H9 (cell line): Measurements from ENCODE around the gene DAAM2. TPM values are rescaled to one million over a fixed set of nuclear protein-coding genes. Genes with fewer than 3 reads are reported as not detected.
A peak's percentile ranks its signal among the peaks of the same experiment; 100 is the strongest.

Source experiments
- DNase-seq: peaks from one replicate; pipeline ENCODE4 v3.0.0-alpha.2; 2017
- H2AFZ ChIP-seq: one replicate; pipeline ENCODE4 v1.6.1; 2013; ENCODE audit warnings: mild to moderate bottlenecking, low read length, control low read depth, moderate library complexity
- H2AK5ac ChIP-seq: 2 replicates; pipeline ENCODE4 v1.6.1; 2013; ENCODE audit warnings: low read length, control low read depth, mixed read lengths; ENCODE audit not compliant: insufficient read length
- H2BK120ac ChIP-seq: one replicate; pipeline ENCODE4 v1.6.1; 2013; ENCODE audit warnings: low read depth, mild to moderate bottlenecking, low read length, control low read depth, inconsistent platforms; ENCODE audit not compliant: poor library complexity, severe bottlenecking
- H2BK12ac ChIP-seq: 2 replicates; pipeline ENCODE4 v1.6.1; 2013; ENCODE audit warnings: low read length, control low read depth, mixed read lengths, low read depth; ENCODE audit not compliant: insufficient read length
- H2BK15ac ChIP-seq: 2 replicates; pipeline ENCODE4 v1.6.1; 2013; ENCODE audit warnings: low read depth, low read length, control low read depth
- H2BK20ac ChIP-seq: one replicate; pipeline ENCODE4 v1.6.1; 2013; ENCODE audit warnings: low read depth, mild to moderate bottlenecking, low read length, control low read depth, inconsistent platforms; ENCODE audit not compliant: poor library complexity, severe bottlenecking
- H2BK5ac ChIP-seq: 2 replicates; pipeline ENCODE4 v1.6.1; 2013; ENCODE audit warnings: low read length, control low read depth, mixed read lengths; ENCODE audit not compliant: insufficient read length
- H3K14ac ChIP-seq: 2 replicates; pipeline ENCODE4 v1.6.1; 2013; ENCODE audit warnings: low read length, control low read depth; ENCODE audit not compliant: insufficient read depth
- H3K18ac ChIP-seq: 2 replicates; pipeline ENCODE4 v1.6.1; 2013; ENCODE audit warnings: low read depth, mild to moderate bottlenecking, mixed read lengths, low read length, control low read depth; ENCODE audit not compliant: insufficient read length
- H3K23ac ChIP-seq: 2 replicates; pipeline ENCODE4 v1.6.1; 2013; ENCODE audit warnings: low read length, control low read depth, mixed read lengths, low read depth; ENCODE audit not compliant: insufficient read length
- H3K23me2 ChIP-seq: 2 replicates; pipeline ENCODE4 v1.6.1; 2013; ENCODE audit warnings: low read depth, mild to moderate bottlenecking, mixed read lengths, low read length, control low read depth; ENCODE audit not compliant: insufficient read length, poor library complexity, severe bottlenecking
- H3K27ac ChIP-seq: 2 replicates; pipeline ENCODE4 v1.5.1; 2013; ENCODE audit warnings: low read length, control low read depth, mixed read lengths, low read depth; ENCODE audit not compliant: insufficient read length
- H3K27me3 ChIP-seq: 2 replicates; pipeline ENCODE4 v1.6.1; 2013; ENCODE audit warnings: low read length, control low read depth, inconsistent platforms; ENCODE audit not compliant: insufficient read depth
- H3K4ac ChIP-seq: 2 replicates; pipeline ENCODE4 v1.6.1; 2013; ENCODE audit warnings: low read depth, mild to moderate bottlenecking, control low read depth, inconsistent platforms, low read length, moderate library complexity
- H3K4me1 ChIP-seq: 2 replicates; pipeline ENCODE4 v1.6.1; 2013; ENCODE audit warnings: low read length, control low read depth, inconsistent platforms; ENCODE audit not compliant: insufficient read depth
- H3K4me2 ChIP-seq: 2 replicates; pipeline ENCODE4 v1.6.1; 2013; ENCODE audit warnings: low read length, control low read depth, mixed read lengths; ENCODE audit not compliant: insufficient read length, insufficient read depth
- H3K56ac ChIP-seq: 2 replicates; pipeline ENCODE4 v1.6.1; 2013; ENCODE audit warnings: low read depth, mild to moderate bottlenecking, mixed read lengths, low read length, control low read depth; ENCODE audit not compliant: insufficient read length
- H3K79me1 ChIP-seq: 2 replicates; pipeline ENCODE4 v1.6.1; 2013; ENCODE audit warnings: low read depth, mild to moderate bottlenecking, moderate library complexity, low read length, control low read depth, inconsistent platforms; ENCODE audit not compliant: insufficient read depth, poor library complexity, severe bottlenecking
- H3K79me2 ChIP-seq: 2 replicates; pipeline ENCODE4 v1.6.1; 2013; ENCODE audit warnings: low read length, control low read depth, inconsistent platforms; ENCODE audit not compliant: insufficient read depth
- H3K9ac ChIP-seq: 2 replicates; pipeline ENCODE4 v1.6.1; 2013; ENCODE audit warnings: low read length, control low read depth, mixed read lengths; ENCODE audit not compliant: insufficient read length; ENCODE audit errors: extremely low read depth
- H3K9me3 ChIP-seq: one replicate; pipeline ENCODE4 v1.6.1; 2013; ENCODE audit warnings: low read depth, low read length, inconsistent platforms; ENCODE audit not compliant: control insufficient read depth
- H3T11ph ChIP-seq: one replicate; pipeline ENCODE4 v1.6.1; 2013; ENCODE audit warnings: mild to moderate bottlenecking, low read length, control low read depth, inconsistent platforms
- H4K20me1 ChIP-seq: one replicate; pipeline ENCODE4 v1.6.1; 2013; ENCODE audit not compliant: control insufficient read depth, insufficient read length, insufficient read depth
- H4K5ac ChIP-seq: 2 replicates; pipeline ENCODE4 v1.6.1; 2013; ENCODE audit warnings: low read depth, mild to moderate bottlenecking, mixed read lengths, low read length, control low read depth; ENCODE audit not compliant: insufficient read length
- H4K8ac ChIP-seq: replicated peaks from 2 replicates; pipeline ENCODE4 v1.6.1; 2013; ENCODE audit warnings: low read length, control low read depth, mixed read lengths, low read depth; ENCODE audit not compliant: insufficient read length
- H4K91ac ChIP-seq: 2 replicates; pipeline ENCODE4 v1.6.1; 2013; ENCODE audit warnings: low read depth, mild to moderate bottlenecking, moderate library complexity, mixed read lengths, low read length, control low read depth; ENCODE audit not compliant: insufficient read length
- H3K27ac Mint-ChIP-seq, 3 experiments: 2 replicates in 2 of 3; 3 replicates in 1 of 3; pipeline ENCODE4 v1.8.0; 2020 to 2021; ENCODE audit warnings: mixed read lengths in 3 of 3, mild to moderate bottlenecking in 1 of 3, moderate library complexity in 1 of 3
- H3K27me3 Mint-ChIP-seq: 2 replicates; pipeline ENCODE4 v1.8.0; 2021; ENCODE audit warnings: low read depth, mild to moderate bottlenecking, moderate library complexity, mixed read lengths
- H3K36me3 Mint-ChIP-seq, 3 experiments: 2 replicates in 2 of 3; 3 replicates in 1 of 3; pipeline ENCODE4 v1.8.0; 2020 to 2021; ENCODE audit warnings: low read depth in 3 of 3, mixed read lengths in 3 of 3; ENCODE audit not compliant: insufficient read depth in 1 of 3
- H3K4me1 Mint-ChIP-seq, 2 experiments: 2 replicates each; pipeline ENCODE4 v1.8.0; 2020; ENCODE audit warnings: mixed read lengths in 2 of 2
- H3K4me3 Mint-ChIP-seq, 2 experiments: 2 replicates in 1 of 2; 3 replicates in 1 of 2; pipeline ENCODE4 v1.8.0; 2020 to 2021; ENCODE audit warnings: mild to moderate bottlenecking in 2 of 2, mixed read lengths in 2 of 2, moderate library complexity in 1 of 2
- H3K9me3 Mint-ChIP-seq, 2 experiments: 2 replicates in 1 of 2; 3 replicates in 1 of 2; pipeline ENCODE4 v1.8.0; 2020; ENCODE audit warnings: mild to moderate bottlenecking in 2 of 2, mixed read lengths in 2 of 2, moderate library complexity in 1 of 2
- CTCF ChIP-seq: fragments of 200-600 bp; sonication (generic); conservative IDR thresholded peaks from 3 replicates; pipeline ENCODE4 v1.8.0; 2021; ENCODE audit warnings: antibody characterized with exemption, mild to moderate bottlenecking
- WGBS: extraction: QIAGEN DNeasy Blood & Tissue Kit; methylation state at CpG from one replicate; pipeline ENCODE4 v1.1.7; 2013; ENCODE audit warnings: missing lambda C conversion rate, low lambda C conversion rate, mixed read lengths; ENCODE audit not compliant: insufficient read length; ENCODE audit errors: extremely low coverage; 5-methylcytosine and 5-hydroxymethylcytosine counted together
- total RNA-seq: library from RNA; stranded (reverse); gene quantifications from 2 replicates; pipeline ENCODE4 v1.2.1, GENCODE V29; 2021

The DAAM2 gene
- total RNA-seq, 1 experiment from 2014 or later = 1.1 TPM

GRCh38 chr6:39938773-39939654, 146.8 kb downstream of the DAAM2 start:
- Histone ChIP-seq H2BK20ac (no peak overlapping the region), H3K79me2 (no peaks in the 10 kb centered on the region), H3K79me1 (no peaks in the 10 kb centered on the region), H3K9me3 (no peaks in the 10 kb centered on the region), H2AK5ac (no peak overlapping the region), H4K8ac (no peak overlapping the region), H3K4ac (no peak overlapping the region), H4K5ac (no peak overlapping the region), H3K23ac (no peak overlapping the region), H3K4me2 (no peak overlapping the region), H2BK120ac (no peak overlapping the region), H2BK12ac (no peak overlapping the region), H3T11ph (no peak overlapping the region), H3K4me1 (no peaks in the 10 kb centered on the region; the same call in 1 of the 2 replicates), H2BK5ac (no peak overlapping the region), H3K18ac (no peak overlapping the region), H2BK15ac (no peak overlapping the region), H3K9ac (no peak overlapping the region), H3K56ac (no peak overlapping the region), H3K23me2 (no peaks in the 10 kb centered on the region), H4K91ac (no peak overlapping the region), H3K27me3 (no peaks in the 10 kb centered on the region), H4K20me1 (no peaks in the 10 kb centered on the region), H3K27ac (no peak overlapping the region), H3K14ac (no peak overlapping the region), H2AFZ (peak overlapping the region; percentile 17)
- no peak overlapping the region; a peak in 1 of 7 replicates for H3K27ac Mint-ChIP-seq
- peaks cover 18% of the 10 kb centered on the region for H3K27me3 Mint-ChIP-seq
- DNase-seq = no peak
- no CpG with 5 or more reads among the region's 10 CpGs for WGBS
- no peaks in the 10 kb centered on the region for H3K9me3 Mint-ChIP-seq
- no peaks in the 10 kb centered on the region; a peak in 1 of 7 replicates for H3K36me3 Mint-ChIP-seq
- peaks cover 19 to 21% of the 10 kb centered on the region in 2 experiments for H3K4me1 Mint-ChIP-seq
- no peak overlapping the region for H3K4me3 Mint-ChIP-seq
- no peak for TF ChIP-seq CTCF
